WTC11 (cell line): ENCODE measurements around the gene IFI16. TPM values are rescaled to one million over a fixed set of nuclear protein-coding genes. Genes with fewer than 3 reads are reported as not detected.

Source experiments
- ATAC-seq: fragments of 200-7000 bp; cut with Tn5 transposase; 2 replicates; pipeline ENCODE4 v1.10.0; 2021; ENCODE audit warnings: mild to moderate bottlenecking, moderate library complexity
- CTCF ChIA-PET: fragments of 300-600 bp; sonication (Branson Sonifier 250); formaldehyde crosslinking; loops from one replicate; lab custom pipeline; 2021; ENCODE audit warnings: antibody characterized with exemption; lab: Charles Lee
- POLR2A ChIA-PET: fragments of 350-600 bp; sonication (Branson Sonifier 250); formaldehyde crosslinking; loops from one replicate; lab custom pipeline; 2021; ENCODE audit warnings: antibody characterized with exemption; lab: Charles Lee
- DNase-seq: peaks from one replicate; pipeline ENCODE4 v3.0.0; 2021; ENCODE audit warnings: low spot score
- H3K27ac Mint-ChIP-seq: 2 replicates; pipeline ENCODE4 v1.8.0; 2021; ENCODE audit warnings: mixed read lengths
- H3K27me3 Mint-ChIP-seq: 2 replicates; pipeline ENCODE4 v1.8.0; 2021; ENCODE audit warnings: low read depth, mild to moderate bottlenecking, moderate library complexity, mixed read lengths
- H3K36me3 Mint-ChIP-seq: 2 replicates; pipeline ENCODE4 v1.8.0; 2021; ENCODE audit warnings: mixed read lengths
- H3K4me1 Mint-ChIP-seq: 2 replicates; pipeline ENCODE4 v1.8.0; 2022; ENCODE audit warnings: mixed read lengths
- H3K4me3 Mint-ChIP-seq: 2 replicates; pipeline ENCODE4 v1.8.0; 2021; ENCODE audit warnings: mild to moderate bottlenecking, moderate library complexity, mixed read lengths
- H3K9me3 Mint-ChIP-seq: 2 replicates; pipeline ENCODE4 v1.8.0; 2021; ENCODE audit warnings: mixed read lengths
- ATF1 ChIP-seq: sonication (generic); formaldehyde crosslinking; IDR thresholded peaks from 2 replicates; pipeline ENCODE4 v1.8.1; 2023; ENCODE audit warnings: mild to moderate bottlenecking, moderate library complexity, missing genetic modification reagents
- ATF2 ChIP-seq: sonication (generic); formaldehyde crosslinking; IDR thresholded peaks from 2 replicates; pipeline ENCODE4 v1.8.1; 2022; ENCODE audit warnings: low read depth, missing genetic modification reagents, borderline replicate concordance
- CTCF ChIP-seq: fragments of 200-600 bp; IDR thresholded peaks from 2 replicates; pipeline ENCODE4 v1.8.0; 2022; ENCODE audit warnings: antibody characterized with exemption
- E2F5 ChIP-seq: sonication (generic); formaldehyde crosslinking; IDR thresholded peaks from 2 replicates; pipeline ENCODE4 v1.8.1; 2022; ENCODE audit warnings: mild to moderate bottlenecking, moderate library complexity, missing genetic modification reagents
- ELF4 ChIP-seq: sonication (generic); formaldehyde crosslinking; IDR thresholded peaks from 2 replicates; pipeline ENCODE4 v1.8.1; 2022; ENCODE audit warnings: low read depth, mild to moderate bottlenecking, moderate library complexity, missing genetic modification reagents
- EMX1 ChIP-seq: fragments of 250-450 bp; sonication (Bioruptor Pico); IDR thresholded peaks from 2 replicates; pipeline ENCODE4 v1.8.0; 2021; ENCODE audit warnings: mild to moderate bottlenecking
- GABPB1 ChIP-seq: sonication (generic); formaldehyde crosslinking; IDR thresholded peaks from 2 replicates; pipeline ENCODE4 v1.8.1; 2023; ENCODE audit warnings: mild to moderate bottlenecking, missing genetic modification reagents
- HMGXB4 ChIP-seq: sonication (generic); formaldehyde crosslinking; IDR thresholded peaks from 2 replicates; pipeline ENCODE4 v1.8.1; 2023; ENCODE audit warnings: mild to moderate bottlenecking, moderate library complexity, missing genetic modification reagents
- JAZF1 ChIP-seq: fragments of 250-450 bp; sonication (Bioruptor Pico); IDR thresholded peaks from 2 replicates; pipeline ENCODE4 v1.9.0; 2021; ENCODE audit warnings: moderate library complexity, mild to moderate bottlenecking, inconsistent platforms
- JUN ChIP-seq: sonication (generic); formaldehyde crosslinking; IDR thresholded peaks from 2 replicates; pipeline ENCODE4 v1.8.0; 2023; ENCODE audit warnings: mild to moderate bottlenecking, missing genetic modification reagents
- KAT7 ChIP-seq: sonication (generic); formaldehyde crosslinking; IDR thresholded peaks from 2 replicates; pipeline ENCODE4 v1.8.1; 2023; ENCODE audit warnings: missing genetic modification reagents, mild to moderate bottlenecking, borderline replicate concordance
- MYBL2 ChIP-seq: sonication (generic); formaldehyde crosslinking; IDR thresholded peaks from 2 replicates; pipeline ENCODE4 v1.8.1; 2023; ENCODE audit warnings: mild to moderate bottlenecking, moderate library complexity, missing genetic modification reagents
- NFE2L1 ChIP-seq: sonication (generic); formaldehyde crosslinking; IDR thresholded peaks from 2 replicates; pipeline ENCODE4 v1.8.1; 2023; ENCODE audit warnings: missing genetic modification reagents
- NR1H2 ChIP-seq: sonication (generic); formaldehyde crosslinking; IDR thresholded peaks from 2 replicates; pipeline ENCODE4 v1.9.0; 2021; ENCODE audit warnings: mild to moderate bottlenecking, moderate library complexity, missing genetic modification reagents
- PRRX2 ChIP-seq: fragments of 250-450 bp; sonication (Bioruptor Pico); IDR thresholded peaks from 2 replicates; pipeline ENCODE4 v1.8.0; 2021; ENCODE audit warnings: mild to moderate bottlenecking
- SOX15 ChIP-seq: fragments of 250-450 bp; sonication (Bioruptor Pico); IDR thresholded peaks from 2 replicates; pipeline ENCODE4 v1.9.0; 2021; ENCODE audit warnings: mild to moderate bottlenecking
- ZBTB21 ChIP-seq: sonication (generic); formaldehyde crosslinking; IDR thresholded peaks from 2 replicates; pipeline ENCODE4 v1.8.1; 2023; ENCODE audit warnings: mild to moderate bottlenecking, missing genetic modification reagents, borderline replicate concordance
- ZNF263 ChIP-seq: sonication (generic); formaldehyde crosslinking; IDR thresholded peaks from 2 replicates; pipeline ENCODE4 v1.8.1; 2022; ENCODE audit warnings: low read depth, mild to moderate bottlenecking, moderate library complexity, missing genetic modification reagents
- ZNF416 ChIP-seq: fragments of 250-450 bp; sonication (Bioruptor Pico); IDR thresholded peaks from 2 replicates; pipeline ENCODE4 v1.9.0; 2021; ENCODE audit warnings: mild to moderate bottlenecking, inconsistent platforms
- total RNA-seq: library from RNA; stranded (reverse); gene quantifications from 3 replicates; pipeline ENCODE4 v1.2.3, GENCODE V29; 2021
- TF ChIP-seq, protein P1 (sequence below): sonication (generic); formaldehyde crosslinking; IDR thresholded peaks from 2 replicates; pipeline ENCODE4 v1.8.1; 2023; ENCODE audit warnings: mild to moderate bottlenecking, missing genetic modification reagents
- TF ChIP-seq, protein P2 (sequence below): fragments of 250-450 bp; sonication (Bioruptor Pico); IDR thresholded peaks from 2 replicates; pipeline ENCODE4 v1.9.0; 2021; ENCODE audit warnings: moderate library complexity, mild to moderate bottlenecking, inconsistent platforms, borderline replicate concordance
- TF ChIP-seq, protein P3 (sequence below): sonication (generic); formaldehyde crosslinking; IDR thresholded peaks from 2 replicates; pipeline ENCODE4 v1.8.1; 2022; ENCODE audit warnings: mild to moderate bottlenecking, missing genetic modification reagents, moderate library complexity, borderline replicate concordance
- TF ChIP-seq, protein P4 (sequence below): sonication (generic); formaldehyde crosslinking; conservative IDR thresholded peaks from 2 replicates; pipeline ENCODE4 v1.8.1; 2022; ENCODE audit warnings: mild to moderate bottlenecking, missing genetic modification reagents
- TF ChIP-seq, protein P5 (sequence below): sonication (generic); formaldehyde crosslinking; IDR thresholded peaks from 2 replicates; pipeline ENCODE4 v1.8.1; 2022; ENCODE audit warnings: missing genetic modification reagents, borderline replicate concordance
- TF ChIP-seq, protein P6 (sequence below): sonication (generic); formaldehyde crosslinking; IDR thresholded peaks from 2 replicates; pipeline ENCODE4 v1.8.0; 2022; ENCODE audit warnings: mild to moderate bottlenecking, missing genetic modification reagents

Gene IFI16
- total RNA-seq, 1 experiment from 2014 or later, result 3.2 TPM

DNA sequence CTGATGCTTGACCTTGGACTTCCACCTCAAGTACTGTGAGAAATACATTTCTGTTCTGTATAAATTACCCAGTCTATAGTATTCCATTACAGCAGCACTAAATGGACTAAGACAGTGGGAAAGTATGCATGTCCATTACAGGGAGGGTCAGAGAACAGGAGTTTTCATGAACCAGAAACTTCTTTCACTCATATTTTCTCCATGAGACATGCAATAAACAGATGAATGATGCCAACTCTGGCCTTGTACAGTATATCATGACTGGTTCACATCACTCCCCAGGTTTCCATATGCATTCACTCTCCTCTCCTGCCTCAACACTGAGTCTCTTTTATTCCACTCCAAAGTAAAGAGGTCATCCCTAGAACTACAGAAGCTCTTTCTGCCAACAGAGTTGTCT, 4.5 kb upstream of the IFI16 start (continued):
- no peak for TF ChIP-seq CTCF
- TF ChIP-seq EMX1, result no peak
- TF ChIP-seq, protein P1, sequence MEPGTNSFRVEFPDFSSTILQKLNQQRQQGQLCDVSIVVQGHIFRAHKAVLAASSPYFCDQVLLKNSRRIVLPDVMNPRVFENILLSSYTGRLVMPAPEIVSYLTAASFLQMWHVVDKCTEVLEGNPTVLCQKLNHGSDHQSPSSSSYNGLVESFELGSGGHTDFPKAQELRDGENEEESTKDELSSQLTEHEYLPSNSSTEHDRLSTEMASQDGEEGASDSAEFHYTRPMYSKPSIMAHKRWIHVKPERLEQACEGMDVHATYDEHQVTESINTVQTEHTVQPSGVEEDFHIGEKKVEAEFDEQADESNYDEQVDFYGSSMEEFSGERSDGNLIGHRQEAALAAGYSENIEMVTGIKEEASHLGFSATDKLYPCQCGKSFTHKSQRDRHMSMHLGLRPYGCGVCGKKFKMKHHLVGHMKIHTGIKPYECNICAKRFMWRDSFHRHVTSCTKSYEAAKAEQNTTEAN (CRISPR knock-in tag), result no peak
- no peak for TF ChIP-seq GABPB1
- TF ChIP-seq ATF1, result no peak
- TF ChIP-seq JAZF1 (CRISPR knock-in tag), result no peak
- no peak for TF ChIP-seq NR1H2
- TF ChIP-seq JUN, result no peak

- peak overlapping the region; percentile 85 for H3K27ac Mint-ChIP-seq
- H3K9me3 Mint-ChIP-seq, result no peaks in the 10 kb centered on the region
- ATAC-seq (peak; percentile 83), DNase-seq (no peak)
- ChIA-PET POLR2A (no interaction called here), CTCF (interaction anchor here (0.6 to 1.2 kb wide), 6 partner anchors 10 to 510 kb away, joined by 3 to 5 read pairs (median 3); no protein-coding TSS in a partner anchor)
- H3K36me3 Mint-ChIP-seq, result no peaks in the 10 kb centered on the region
- H3K27me3 Mint-ChIP-seq, result peaks cover 54% of the 10 kb centered on the region
- peaks cover 57% of the 10 kb centered on the region for H3K4me1 Mint-ChIP-seq
- peak overlapping the region; percentile 75 for H3K4me3 Mint-ChIP-seq
- TF ChIP-seq ZBTB21 (no peak), ZNF263 (CRISPR knock-in tag) (no peak), GABPB1 (no peak), KAT7 (no peak), HMGXB4 (CRISPR knock-in tag) (no peak), SOX15 (no peak), ELF4 (no peak), ATF2 (no peak), ZNF416 (CRISPR knock-in tag) (no peak), MYBL2 (no peak), E2F5 (CRISPR knock-in tag) (no peak), PRRX2 (CRISPR knock-in tag) (no peak), NFE2L1 (no peak)
- TF ChIP-seq, protein P2, sequence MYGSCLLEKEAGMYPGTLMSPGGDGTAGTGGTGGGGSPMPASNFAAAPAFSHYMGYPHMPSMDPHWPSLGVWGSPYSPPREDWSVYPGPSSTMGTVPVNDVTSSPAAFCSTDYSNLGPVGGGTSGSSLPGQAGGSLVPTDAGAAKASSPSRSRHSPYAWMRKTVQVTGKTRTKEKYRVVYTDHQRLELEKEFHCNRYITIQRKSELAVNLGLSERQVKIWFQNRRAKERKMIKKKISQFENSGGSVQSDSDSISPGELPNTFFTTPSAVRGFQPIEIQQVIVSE (CRISPR knock-in tag), result no peak
- TF ChIP-seq, protein P3, sequence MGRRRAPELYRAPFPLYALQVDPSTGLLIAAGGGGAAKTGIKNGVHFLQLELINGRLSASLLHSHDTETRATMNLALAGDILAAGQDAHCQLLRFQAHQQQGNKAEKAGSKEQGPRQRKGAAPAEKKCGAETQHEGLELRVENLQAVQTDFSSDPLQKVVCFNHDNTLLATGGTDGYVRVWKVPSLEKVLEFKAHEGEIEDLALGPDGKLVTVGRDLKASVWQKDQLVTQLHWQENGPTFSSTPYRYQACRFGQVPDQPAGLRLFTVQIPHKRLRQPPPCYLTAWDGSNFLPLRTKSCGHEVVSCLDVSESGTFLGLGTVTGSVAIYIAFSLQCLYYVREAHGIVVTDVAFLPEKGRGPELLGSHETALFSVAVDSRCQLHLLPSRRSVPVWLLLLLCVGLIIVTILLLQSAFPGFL (CRISPR knock-in tag), result no peak
- TF ChIP-seq, protein P4, sequence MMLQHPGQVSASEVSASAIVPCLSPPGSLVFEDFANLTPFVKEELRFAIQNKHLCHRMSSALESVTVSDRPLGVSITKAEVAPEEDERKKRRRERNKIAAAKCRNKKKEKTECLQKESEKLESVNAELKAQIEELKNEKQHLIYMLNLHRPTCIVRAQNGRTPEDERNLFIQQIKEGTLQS (CRISPR knock-in tag), result no peak
- TF ChIP-seq, protein P5, sequence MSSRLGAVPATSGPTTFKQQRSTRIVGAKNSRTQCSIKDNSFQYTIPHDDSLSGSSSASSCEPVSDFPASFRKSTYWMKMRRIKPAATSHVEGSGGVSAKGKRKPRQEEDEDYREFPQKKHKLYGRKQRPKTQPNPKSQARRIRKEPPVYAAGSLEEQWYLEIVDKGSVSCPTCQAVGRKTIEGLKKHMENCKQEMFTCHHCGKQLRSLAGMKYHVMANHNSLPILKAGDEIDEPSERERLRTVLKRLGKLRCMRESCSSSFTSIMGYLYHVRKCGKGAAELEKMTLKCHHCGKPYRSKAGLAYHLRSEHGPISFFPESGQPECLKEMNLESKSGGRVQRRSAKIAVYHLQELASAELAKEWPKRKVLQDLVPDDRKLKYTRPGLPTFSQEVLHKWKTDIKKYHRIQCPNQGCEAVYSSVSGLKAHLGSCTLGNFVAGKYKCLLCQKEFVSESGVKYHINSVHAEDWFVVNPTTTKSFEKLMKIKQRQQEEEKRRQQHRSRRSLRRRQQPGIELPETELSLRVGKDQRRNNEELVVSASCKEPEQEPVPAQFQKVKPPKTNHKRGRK, result no peak
- TF ChIP-seq, protein P6, sequence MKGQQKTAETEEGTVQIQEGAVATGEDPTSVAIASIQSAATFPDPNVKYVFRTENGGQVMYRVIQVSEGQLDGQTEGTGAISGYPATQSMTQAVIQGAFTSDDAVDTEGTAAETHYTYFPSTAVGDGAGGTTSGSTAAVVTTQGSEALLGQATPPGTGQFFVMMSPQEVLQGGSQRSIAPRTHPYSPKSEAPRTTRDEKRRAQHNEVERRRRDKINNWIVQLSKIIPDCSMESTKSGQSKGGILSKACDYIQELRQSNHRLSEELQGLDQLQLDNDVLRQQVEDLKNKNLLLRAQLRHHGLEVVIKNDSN, result no peak
Observed at GRCh38 chr1:159005676-159006075, 4.0 kb upstream of the IFI16 start.
